Fibroblast of lung (primary cell): ENCODE measurements around the gene KCNJ9. TPM values are rescaled to one million over a fixed set of nuclear protein-coding genes. Genes with fewer than 3 reads are reported as not detected.

Source experiments
- DNase-seq, 2 donors: peaks; one replicate each; pipeline versions ENCODE4 v3.0.0 to v3.0.0-alpha.2; 2010; ENCODE audit warnings: low read depth in 2 of 2
- H2AFZ ChIP-seq: 2 replicates; pipeline ENCODE4 v1.5.1; 2012; ENCODE audit warnings: low read length, control low read depth, inconsistent platforms
- H3K27ac ChIP-seq: 2 replicates; pipeline ENCODE4 v1.5.1; 2011; ENCODE audit warnings: low read length, control low read depth; ENCODE audit not compliant: insufficient read depth
- H3K27me3 ChIP-seq: 2 replicates; pipeline ENCODE4 v1.5.1; 2011; ENCODE audit warnings: mild to moderate bottlenecking, low read length; ENCODE audit not compliant: control insufficient read depth, insufficient read depth
- H3K36me3 ChIP-seq: 2 replicates; pipeline ENCODE4 v1.5.1; 2011; ENCODE audit warnings: low read length; ENCODE audit not compliant: control insufficient read depth, insufficient read depth
- H3K4me1 ChIP-seq: 2 replicates; pipeline ENCODE4 v1.5.1; 2011; ENCODE audit warnings: low read length; ENCODE audit not compliant: control insufficient read depth, insufficient read depth; ENCODE audit errors: extremely low read depth
- H3K4me2 ChIP-seq: 2 replicates; pipeline ENCODE4 v1.5.1; 2011; ENCODE audit warnings: low read length, control low read depth; ENCODE audit not compliant: insufficient read depth; ENCODE audit errors: extremely low read depth
- H3K4me3 ChIP-seq, 4 experiments: fragments of 200-600 bp in 1 of 4; sonication (generic) in 1 of 4; replicated peaks in 1 of 4; 2 replicates each; pipeline ENCODE4 v1.5.1; 2011 to 2016; ENCODE audit warnings: low read length in 4 of 4, low read depth in 3 of 4, mild to moderate bottlenecking in 3 of 4, control low read depth in 2 of 4, inconsistent platforms in 1 of 4, mixed read lengths in 1 of 4; ENCODE audit not compliant: insufficient read depth in 1 of 4; ENCODE audit errors: control extremely low read depth in 1 of 4
- H3K79me2 ChIP-seq: 2 replicates; pipeline ENCODE4 v1.5.1; 2012; ENCODE audit warnings: mild to moderate bottlenecking, low read length, inconsistent platforms; ENCODE audit not compliant: control insufficient read depth, insufficient read depth
- H3K9ac ChIP-seq: 2 replicates; pipeline ENCODE4 v1.5.1; 2011; ENCODE audit warnings: mild to moderate bottlenecking, low read length, control low read depth; ENCODE audit not compliant: insufficient read depth
- H3K9me3 ChIP-seq: 2 replicates; pipeline ENCODE4 v1.5.1; 2012; ENCODE audit warnings: low read depth, low read length; ENCODE audit not compliant: control insufficient read depth, insufficient read depth
- H4K20me1 ChIP-seq: 2 replicates; pipeline ENCODE4 v1.5.1; 2011; ENCODE audit warnings: low read length; ENCODE audit not compliant: control insufficient read depth, insufficient read depth; ENCODE audit errors: extremely low read depth
- CTCF ChIP-seq, 2 donors: IDR thresholded peaks in 1 of 2; conservative IDR thresholded peaks in 1 of 2; 1 replicate in 1 of 2; 2 replicates in 1 of 2; pipeline ENCODE4 v1.5.1; 2011 to 2012; ENCODE audit warnings: low read length in 2 of 2, control low read depth in 1 of 2, inconsistent platforms in 1 of 2, low read depth in 1 of 2, mild to moderate bottlenecking in 1 of 2
- EZH2 ChIP-seq: IDR thresholded peaks from 2 replicates; pipeline ENCODE4 v1.5.1; 2012; ENCODE audit warnings: low read length, control low read depth, mild to moderate bottlenecking; ENCODE audit errors: missing control alignments
- polyA plus RNA-seq, 2 donors: library from polyadenylated mRNA; depleted of rRNA in 1 of 2; stranded (reverse) in 1 of 2; unstranded in 1 of 2; fragments of >200 nt; gene quantifications; 2 replicates each; pipeline ENCODE4 v1.2.1, GENCODE V29; 2011 to 2012; ENCODE audit warnings: missing spikeins in 1 of 2
- total RNA-seq: library from RNA; depleted of rRNA; stranded (reverse); fragments of >200 nt; gene quantifications from 2 replicates; pipeline ENCODE4 v1.2.1, GENCODE V29; 2014

The KCNJ9 gene
- total and polyA plus RNA-seq, 2 donors (not counting 1 experiment from before 2014, with no cell fraction given) = under 0.01 TPM; not detected in 1

DNA sequence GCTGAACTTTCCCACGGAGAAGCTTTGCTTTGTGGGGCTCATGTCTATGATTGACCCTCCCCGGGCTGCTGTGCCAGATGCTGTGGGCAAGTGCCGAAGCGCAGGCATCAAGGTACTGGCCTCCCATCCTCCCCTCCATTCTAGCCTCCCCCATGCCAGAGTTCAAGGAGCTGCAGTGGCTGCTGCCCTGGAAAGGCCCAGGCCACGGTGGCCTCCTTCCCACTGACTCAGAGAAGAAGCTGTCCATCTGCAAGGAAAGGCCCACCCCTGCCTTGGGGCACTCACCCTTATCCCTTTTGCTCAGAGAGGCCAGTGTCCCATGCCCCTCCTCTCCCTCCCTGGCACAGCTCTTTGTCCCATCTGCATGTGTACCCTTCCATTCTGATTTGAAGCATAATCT is 49.1 kb downstream of the KCNJ9 start:
- Histone ChIP-seq H4K20me1 (no peaks in the 10 kb centered on the region), H2AFZ (no peak overlapping the region), H3K4me3 (no peak overlapping the region), H3K4me2 (no peak overlapping the region), H3K27ac (no peak overlapping the region), H3K4me1 (no peaks in the 10 kb centered on the region), H3K9ac (no peak overlapping the region), H3K27me3 (peaks cover 12% of the 10 kb centered on the region), H3K9me3 (no peaks in the 10 kb centered on the region), H3K79me2 (no peaks in the 10 kb centered on the region), H3K36me3 (no peaks in the 10 kb centered on the region)
- no peak for DNase-seq
- no peak for TF ChIP-seq CTCF (conservative IDR thresholded peaks at IDR 0.05 in 1 of 2, IDR thresholded peaks at IDR 0.05 in 1 of 2; ENCODE audit: low read depth in 1 of 2, low read length in 2 of 2)
- TF ChIP-seq EZH2 = no peak

DNA sequence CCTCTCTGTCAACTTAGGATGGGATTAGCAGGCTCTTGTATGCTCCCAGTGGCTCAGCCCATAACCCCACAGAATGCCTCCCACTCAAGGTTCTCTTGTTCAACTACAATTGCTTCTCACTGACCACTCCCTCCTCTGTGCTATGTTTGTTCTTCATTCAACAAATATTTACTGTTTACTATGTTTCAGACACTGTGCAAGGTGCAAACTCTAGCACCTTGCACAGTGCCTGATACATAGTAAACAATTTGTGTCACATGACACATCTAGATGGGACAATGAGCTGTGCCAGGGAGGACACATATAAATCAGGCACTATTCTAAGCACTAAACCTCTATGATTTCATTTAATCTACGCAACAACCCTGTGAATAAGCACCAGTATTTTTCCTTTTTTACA is 49.6 kb downstream of the KCNJ9 start:
- H4K20me1 ChIP-seq = no peaks in the 10 kb centered on the region
- H3K9ac ChIP-seq = no peak overlapping the region
- peaks cover 12% of the 10 kb centered on the region for H3K27me3 ChIP-seq
- H3K79me2 ChIP-seq = no peaks in the 10 kb centered on the region
- H3K4me2 ChIP-seq = no peak overlapping the region
- no peak overlapping the region for H2AFZ ChIP-seq
- DNase-seq = no peak
- H3K4me1 ChIP-seq = no peaks in the 10 kb centered on the region
- no peaks in the 10 kb centered on the region for H3K36me3 ChIP-seq
- H3K9me3 ChIP-seq = no peaks in the 10 kb centered on the region
- H3K27ac ChIP-seq = no peak overlapping the region
- TF ChIP-seq CTCF (conservative IDR thresholded peaks at IDR 0.05 in 1 of 2, IDR thresholded peaks at IDR 0.05 in 1 of 2; ENCODE audit: low read depth in 1 of 2, low read length in 2 of 2) = no peak
- no peak for TF ChIP-seq EZH2
- H3K4me3 ChIP-seq = no peak overlapping the region

DNA sequence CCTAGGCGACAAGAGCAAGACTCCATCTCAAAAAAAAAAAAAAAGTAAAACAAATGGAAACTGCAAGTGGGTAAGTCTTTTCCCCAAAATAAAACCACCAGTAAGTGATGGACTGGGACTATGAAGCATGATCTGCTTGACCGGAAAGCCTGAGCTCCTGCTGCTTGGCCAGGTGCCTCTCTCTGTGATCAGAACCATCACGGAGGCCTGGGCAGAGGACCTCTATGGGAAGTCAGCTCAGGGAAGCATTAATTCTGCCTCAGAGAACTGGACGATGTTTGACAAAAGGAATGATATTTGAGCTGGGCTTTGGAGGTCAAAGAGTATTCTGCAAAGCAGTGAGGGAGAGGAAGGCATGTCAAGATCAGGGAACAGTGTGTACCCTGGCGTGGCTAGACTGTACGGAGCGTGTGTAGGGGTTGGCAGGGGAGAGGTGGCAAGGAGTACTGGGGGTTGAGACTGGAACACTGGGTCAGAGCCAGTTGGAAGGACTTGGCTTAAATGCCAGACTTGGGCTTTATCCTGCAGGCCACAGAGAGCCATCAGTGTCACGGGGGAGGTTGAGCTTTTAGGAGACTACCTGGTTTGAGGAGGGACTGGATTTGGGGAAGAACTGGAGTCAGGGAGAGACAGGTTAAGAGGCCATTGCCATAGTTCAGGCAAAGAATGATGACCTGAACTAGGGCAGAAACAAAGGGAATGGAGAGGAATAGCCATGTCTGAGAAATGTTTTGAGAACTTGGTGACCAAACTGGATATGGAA is 50.6 kb downstream of the KCNJ9 start:
- Histone ChIP-seq H3K27me3 (peaks cover 12% of the 10 kb centered on the region), H4K20me1 (no peaks in the 10 kb centered on the region), H3K79me2 (no peaks in the 10 kb centered on the region), H3K9me3 (no peaks in the 10 kb centered on the region), H3K4me1 (no peaks in the 10 kb centered on the region), H3K36me3 (no peaks in the 10 kb centered on the region), H2AFZ (no peak overlapping the region), H3K27ac (no peak overlapping the region), H3K4me3 (no peak overlapping the region), H3K9ac (no peak overlapping the region), H3K4me2 (no peak overlapping the region)
- DNase-seq = no peak
- TF ChIP-seq EZH2 = no peak
- TF ChIP-seq CTCF (conservative IDR thresholded peaks at IDR 0.05 in 1 of 2, IDR thresholded peaks at IDR 0.05 in 1 of 2; ENCODE audit: low read depth in 1 of 2, low read length in 2 of 2) = no peak
